Caco-2 (cell line): ENCODE results near the gene MAST2. TPM values are rescaled to one million over a fixed set of nuclear protein-coding genes. Genes with fewer than 3 reads are reported as not detected.
"Not testable (repeated sequence)": the region's sequence is repeated elsewhere in the genome, so short reads cannot be mapped to it uniquely, and the experiment has no call there.

Experiments used
- BruUV-seq: library from RNA; stranded (reverse); fragments of 400-500 nt; replicated peaks from 2 replicates; lab custom pipeline; 2021; lab: Mats Ljungman, UMichigan
- CTCF ChIA-PET: fragments of 300-600 bp; sonication (Branson Sonifier 250); formaldehyde crosslinking; loops from one replicate; lab custom pipeline; 2022; ENCODE audit warnings: antibody characterized with exemption; lab: Charles Lee
- POLR2A ChIA-PET: fragments of 300-600 bp; sonication (Branson Sonifier 250); formaldehyde crosslinking; loops from one replicate; lab custom pipeline; 2022; ENCODE audit warnings: antibody characterized with exemption; lab: Charles Lee
- DNase-seq, 2 experiments: peaks; one replicate each; pipeline versions ENCODE4 v3.0.0 to v3.0.0-alpha.2; 2020 to 2022
- H3K27me3 ChIP-seq: replicated peaks from 2 replicates; pipeline ENCODE4 v1.6.0; 2011; ENCODE audit warnings: low read length; ENCODE audit not compliant: control insufficient read depth, insufficient read depth
- H3K36me3 ChIP-seq: 2 replicates; pipeline ENCODE4 v1.5.1; 2011; ENCODE audit warnings: low read length; ENCODE audit not compliant: control insufficient read depth, insufficient read depth
- H3K4me1 ChIP-seq: fragments of 250-450 bp; sonication (Bioruptor Pico); 2 replicates; pipeline ENCODE4 v1.5.1; 2020; ENCODE audit warnings: mild to moderate bottlenecking
- H3K4me3 ChIP-seq: 2 replicates; pipeline ENCODE4 v1.5.1; 2011; ENCODE audit warnings: low read depth, mild to moderate bottlenecking, control low read depth, low read length
- H3K9me3 ChIP-seq: fragments of 250-450 bp; sonication (Bioruptor Pico); 2 replicates; pipeline ENCODE4 v1.5.1; 2020; ENCODE audit warnings: mild to moderate bottlenecking, moderate library complexity
- H3K27ac Mint-ChIP-seq: one replicate; pipeline ENCODE4 v1.8.0; 2022; ENCODE audit warnings: mixed read lengths; ENCODE audit not compliant: unreplicated experiment
- H3K27me3 Mint-ChIP-seq: one replicate; pipeline ENCODE4 v1.8.0; 2022; ENCODE audit warnings: mixed read lengths; ENCODE audit not compliant: insufficient read depth, unreplicated experiment
- H3K36me3 Mint-ChIP-seq: one replicate; pipeline ENCODE4 v1.8.0; 2022; ENCODE audit warnings: mild to moderate bottlenecking, mixed read lengths; ENCODE audit not compliant: insufficient read depth, unreplicated experiment
- H3K4me1 Mint-ChIP-seq: one replicate; pipeline ENCODE4 v1.8.0; 2022; ENCODE audit warnings: low read depth, mixed read lengths; ENCODE audit not compliant: unreplicated experiment
- H3K4me3 Mint-ChIP-seq: one replicate; pipeline ENCODE4 v1.8.0; 2022; ENCODE audit warnings: mild to moderate bottlenecking, moderate library complexity, mixed read lengths; ENCODE audit not compliant: unreplicated experiment
- H3K9me3 Mint-ChIP-seq: one replicate; pipeline ENCODE4 v1.8.0; 2022; ENCODE audit warnings: mixed read lengths; ENCODE audit not compliant: unreplicated experiment
- intact Hi-C: fragments of 100-400 bp; cut with micrococcal nuclease; formaldehyde crosslinking; loops from one replicate; pipeline ENCODE4 v1.10.0; 2022; ENCODE audit not compliant: unreplicated experiment
- total RNA-seq: library from RNA; stranded (reverse); gene quantifications from 2 replicates; pipeline ENCODE4 v1.2.3, GENCODE V29; 2022
- TF ChIP-seq, protein P1 (sequence below), 2 experiments: fragments of 200-600 bp in 1 of 2; IDR thresholded peaks; 1 replicate in 1 of 2; 2 replicates in 1 of 2; pipeline versions ENCODE4 v1.5.1 to v1.8.0; 2011 to 2022; ENCODE audit warnings: antibody characterized with exemption in 1 of 2, control low read depth in 1 of 2, inconsistent platforms in 1 of 2, low read depth in 1 of 2, low read length in 1 of 2, mild to moderate bottlenecking in 1 of 2, moderate library complexity in 1 of 2; ENCODE audit not compliant: insufficient read depth in 1 of 2, severe bottlenecking in 1 of 2, unreplicated experiment in 1 of 2

MAST2 gene
- total RNA-seq, 1 experiment from 2014 or later, result 43.3 TPM

DNA sequence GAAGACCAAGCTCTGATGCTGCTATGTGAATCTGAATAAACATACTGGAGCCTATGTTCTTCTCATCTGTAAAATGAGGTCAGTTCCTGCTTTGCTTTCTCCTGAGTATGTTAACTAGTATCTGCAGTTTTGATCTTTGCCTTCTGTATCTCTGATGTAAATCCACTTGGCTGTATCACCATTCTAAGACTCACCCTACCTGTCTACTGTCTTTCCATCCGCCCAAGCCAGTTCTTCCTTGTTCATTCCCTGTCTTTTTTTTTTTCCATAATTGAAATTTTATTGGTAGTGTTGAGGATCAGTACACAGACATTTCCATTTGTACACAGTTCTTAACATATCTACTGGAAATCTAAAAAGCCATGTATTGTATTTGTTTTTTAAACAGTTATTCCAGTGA is 31.3 kb downstream of the MAST2 start:
- Histone ChIP-seq H3K4me1 (no peaks in the 10 kb centered on the region), H3K36me3 (no peaks in the 10 kb centered on the region), H3K4me3 (no peak overlapping the region), H3K9me3 (no peaks in the 10 kb centered on the region), H3K27me3 (no peaks in the 10 kb centered on the region)
- no peak for DNase-seq
- intact Hi-C loops, result no loop called here
- H3K4me1 Mint-ChIP-seq, result no peaks in the 10 kb centered on the region
- BruUV-seq, result no TSS peak
- peaks cover 39% of the 10 kb centered on the region for H3K36me3 Mint-ChIP-seq
- TF ChIP-seq, protein P1, sequence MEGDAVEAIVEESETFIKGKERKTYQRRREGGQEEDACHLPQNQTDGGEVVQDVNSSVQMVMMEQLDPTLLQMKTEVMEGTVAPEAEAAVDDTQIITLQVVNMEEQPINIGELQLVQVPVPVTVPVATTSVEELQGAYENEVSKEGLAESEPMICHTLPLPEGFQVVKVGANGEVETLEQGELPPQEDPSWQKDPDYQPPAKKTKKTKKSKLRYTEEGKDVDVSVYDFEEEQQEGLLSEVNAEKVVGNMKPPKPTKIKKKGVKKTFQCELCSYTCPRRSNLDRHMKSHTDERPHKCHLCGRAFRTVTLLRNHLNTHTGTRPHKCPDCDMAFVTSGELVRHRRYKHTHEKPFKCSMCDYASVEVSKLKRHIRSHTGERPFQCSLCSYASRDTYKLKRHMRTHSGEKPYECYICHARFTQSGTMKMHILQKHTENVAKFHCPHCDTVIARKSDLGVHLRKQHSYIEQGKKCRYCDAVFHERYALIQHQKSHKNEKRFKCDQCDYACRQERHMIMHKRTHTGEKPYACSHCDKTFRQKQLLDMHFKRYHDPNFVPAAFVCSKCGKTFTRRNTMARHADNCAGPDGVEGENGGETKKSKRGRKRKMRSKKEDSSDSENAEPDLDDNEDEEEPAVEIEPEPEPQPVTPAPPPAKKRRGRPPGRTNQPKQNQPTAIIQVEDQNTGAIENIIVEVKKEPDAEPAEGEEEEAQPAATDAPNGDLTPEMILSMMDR (IDR thresholded peaks at IDR 0.05; ENCODE audit: insufficient read depth in 1 of 2, low read depth in 1 of 2, low read length in 1 of 2, severe bottlenecking in 1 of 2, unreplicated experiment in 1 of 2), result no peak
- no peaks in the 10 kb centered on the region for H3K9me3 Mint-ChIP-seq
- no peaks in the 10 kb centered on the region for H3K27me3 Mint-ChIP-seq
- ChIA-PET POLR2A (no interaction called here), CTCF (no interaction called here)
- H3K27ac Mint-ChIP-seq, result no peak overlapping the region
- H3K4me3 Mint-ChIP-seq, result no peak overlapping the region

DNA sequence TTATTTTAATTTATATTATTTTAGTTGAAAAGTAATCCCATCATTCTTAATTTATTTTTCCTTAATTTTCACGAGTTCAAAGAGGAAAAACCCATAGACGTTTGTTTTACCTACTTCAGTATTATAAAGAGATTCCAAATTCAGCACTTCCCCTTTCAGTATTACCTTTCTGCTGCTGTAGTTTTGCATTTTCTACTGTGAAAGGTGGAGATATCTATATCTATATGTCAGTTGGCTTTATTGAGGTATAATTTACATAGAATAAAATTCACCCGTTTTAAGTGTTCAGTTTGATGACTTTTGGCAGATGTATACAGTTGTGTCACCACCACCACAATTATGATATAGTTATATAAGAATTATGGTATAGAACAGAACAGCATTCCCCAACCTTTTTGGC is 33.0 kb downstream of the MAST2 start:
- H3K27me3 ChIP-seq, result no peaks in the 10 kb centered on the region
- H3K27me3 Mint-ChIP-seq, result no peaks in the 10 kb centered on the region
- no peak overlapping the region for H3K27ac Mint-ChIP-seq
- TF ChIP-seq, protein P1 (IDR thresholded peaks at IDR 0.05; ENCODE audit: insufficient read depth in 1 of 2, low read depth in 1 of 2, low read length in 1 of 2, severe bottlenecking in 1 of 2, unreplicated experiment in 1 of 2), result no peak
- no peaks in the 10 kb centered on the region for H3K36me3 ChIP-seq
- peaks cover 30% of the 10 kb centered on the region for H3K36me3 Mint-ChIP-seq
- H3K9me3 Mint-ChIP-seq, result no peaks in the 10 kb centered on the region
- no peak for DNase-seq
- no peak overlapping the region for H3K4me3 ChIP-seq
- no TSS peak for BruUV-seq
- POLR2A ChIA-PET, result no interaction called here
- CTCF ChIA-PET, result no interaction called here
- no peaks in the 10 kb centered on the region for H3K4me1 ChIP-seq
- no peaks in the 10 kb centered on the region for H3K9me3 ChIP-seq
- H3K4me1 Mint-ChIP-seq, result no peaks in the 10 kb centered on the region
- no peak overlapping the region for H3K4me3 Mint-ChIP-seq
- intact Hi-C loops, result no loop called here

DNA sequence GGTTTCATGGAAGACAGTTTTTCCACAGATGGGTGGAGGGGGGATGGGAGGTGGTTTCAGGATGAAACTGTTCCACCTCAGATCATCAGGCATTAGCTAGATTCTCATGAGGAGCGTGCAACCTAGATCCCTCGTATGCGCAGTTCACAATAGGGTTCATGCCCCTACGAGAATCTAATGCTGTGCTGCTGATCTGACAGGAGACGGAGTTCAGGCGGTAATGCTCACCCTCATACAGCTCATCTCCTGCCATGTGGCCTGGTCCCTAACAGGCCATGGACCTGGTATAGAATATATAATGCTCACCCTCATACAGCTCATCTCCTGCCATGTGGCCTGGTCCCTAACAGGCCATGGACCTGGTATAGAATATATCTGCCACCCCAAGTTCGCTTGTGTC is 33.4 kb downstream of the MAST2 start:
- H3K36me3 ChIP-seq, BruUV-seq, H3K9me3 ChIP-seq, H3K9me3 Mint-ChIP-seq, H3K4me1 Mint-ChIP-seq, H3K4me3 ChIP-seq, H3K27me3 ChIP-seq, POLR2A ChIA-PET, DNase-seq, intact Hi-C loops, H3K4me3 Mint-ChIP-seq, H3K4me1 ChIP-seq, CTCF ChIA-PET, H3K27ac Mint-ChIP-seq, H3K27me3 Mint-ChIP-seq: not testable (repeated sequence)
- peaks cover 26% of the 10 kb centered on the region for H3K36me3 Mint-ChIP-seq

DNA sequence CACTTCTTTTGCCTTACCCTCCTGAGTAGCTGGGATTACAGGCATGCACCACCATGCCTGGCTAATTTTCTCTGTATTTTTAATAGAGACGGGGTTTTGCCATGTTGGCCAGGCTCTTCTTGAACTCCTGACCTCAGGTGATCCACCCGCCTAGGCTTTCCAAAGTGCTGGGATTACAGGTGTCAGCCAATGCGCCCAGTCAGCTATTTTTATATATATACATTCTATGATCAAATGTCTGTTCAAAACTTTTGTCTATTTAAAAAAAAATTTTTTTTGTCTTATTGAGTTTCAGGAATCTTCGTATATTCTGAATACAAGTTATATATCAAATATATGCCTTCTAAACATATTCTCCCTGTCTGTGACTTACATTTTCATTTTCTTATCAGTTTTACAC is 34.9 kb downstream of the MAST2 start:
- H3K4me3 Mint-ChIP-seq, H3K27ac Mint-ChIP-seq, DNase-seq, intact Hi-C loops, CTCF ChIA-PET, H3K4me3 ChIP-seq, H3K4me1 Mint-ChIP-seq, H3K36me3 ChIP-seq, H3K9me3 Mint-ChIP-seq, BruUV-seq, POLR2A ChIA-PET, H3K27me3 ChIP-seq, H3K27me3 Mint-ChIP-seq, H3K9me3 ChIP-seq, H3K4me1 ChIP-seq: not testable (repeated sequence)
- peaks cover 20% of the 10 kb centered on the region for H3K36me3 Mint-ChIP-seq
